Spleen (tissue), 11 donors: Measurements from ENCODE around the gene SPOP. TPM values are rescaled to one million over a fixed set of nuclear protein-coding genes. Genes with fewer than 3 reads are reported as not detected.

Source experiments
- DNase-seq: peaks from one replicate; pipeline ENCODE4 v3.0.0-alpha.2; 2020
- H3K27ac ChIP-seq, 8 donors: fragments of 200-600 bp; sonication (generic) in 7 of 8; 1 replicate in 4 of 8; 2 replicates in 4 of 8; pipeline versions ENCODE4 v1.5.0 to v1.8.0; 2016 to 2021; ENCODE audit warnings: inconsistent platforms in 4 of 8, mild to moderate bottlenecking in 4 of 8, moderate library complexity in 1 of 8
- H3K27me3 ChIP-seq, 7 donors: fragments of 200-600 bp; sonication (generic) in 6 of 7; replicated peaks in 1 of 7; 1 replicate in 4 of 7; 2 replicates in 3 of 7; pipeline versions ENCODE4 v1.5.0 to v1.8.0; 2016 to 2021; ENCODE audit warnings: inconsistent platforms in 3 of 7, mild to moderate bottlenecking in 1 of 7
- H3K36me3 ChIP-seq, 6 donors: fragments of 200-600 bp; sonication (generic) in 5 of 6; 1 replicate in 4 of 6; 2 replicates in 2 of 6; pipeline versions ENCODE4 v1.5.0 to v1.8.0; 2016 to 2021; ENCODE audit warnings: inconsistent platforms in 2 of 6
- H3K4me1 ChIP-seq, 6 donors: fragments of 200-600 bp; sonication (generic) in 5 of 6; 1 replicate in 3 of 6; 2 replicates in 3 of 6; pipeline versions ENCODE4 v1.5.0 to v1.8.0; 2016 to 2021; ENCODE audit warnings: inconsistent platforms in 3 of 6
- H3K4me3 ChIP-seq, 8 donors: fragments of 200-600 bp; sonication (generic) in 7 of 8; 1 replicate in 4 of 8; 2 replicates in 4 of 8; pipeline versions ENCODE4 v1.5.0 to v1.8.0; 2016 to 2021; ENCODE audit warnings: inconsistent platforms in 4 of 8, mild to moderate bottlenecking in 4 of 8, moderate library complexity in 2 of 8
- H3K9me3 ChIP-seq, 8 donors: fragments of 200-600 bp; sonication (generic) in 7 of 8; 1 replicate in 4 of 8; 2 replicates in 4 of 8; pipeline versions ENCODE4 v1.5.0 to v1.8.0; 2016 to 2021; ENCODE audit warnings: inconsistent platforms in 4 of 8
- CTCF ChIP-seq, 11 experiments: fragments of 200-600 bp in 7 of 11; fragments of 450-650 bp in 4 of 11; sonication (generic) in 4 of 11; IDR thresholded peaks in 8 of 11; conservative IDR thresholded peaks in 3 of 11; 1 replicate in 7 of 11; 2 replicates in 4 of 11; pipeline versions ENCODE4 v1.4.0 to v1.8.0; 2016 to 2021; ENCODE audit warnings: antibody characterized with exemption in 11 of 11, inconsistent platforms in 4 of 11, mild to moderate bottlenecking in 1 of 11
- POLR2A ChIP-seq, 3 donors: fragments of 450-650 bp; IDR thresholded peaks; one replicate each; pipeline ENCODE4 v1.5.1; 2017; ENCODE audit warnings: antibody characterized with exemption in 3 of 3, mild to moderate bottlenecking in 1 of 3
- POLR2AphosphoS5 ChIP-seq, 3 donors: sonication (generic); formaldehyde crosslinking; IDR thresholded peaks; one replicate each; pipeline ENCODE4 v1.5.1; 2017; ENCODE audit warnings: antibody characterized with exemption in 3 of 3
- WGBS, 5 donors: extraction: QIAGEN DNeasy Blood & Tissue Kit in 3 of 5; methylation state at CpG; one replicate each; pipeline versions ENCODE4 v1.1.5 to v1.1.7; 2013 to 2018; 5-methylcytosine and 5-hydroxymethylcytosine counted together
- intact Hi-C: fragments of 100-400 bp; cut with DNase I; formaldehyde crosslinking; loops from one replicate; pipeline ENCODE4 v1.15.0; 2023; ENCODE audit warnings: low total_unique reads
- polyA plus RNA-seq, 3 donors: library from polyadenylated mRNA; stranded (reverse); fragments of 200-250 nt; gene quantifications; one replicate each; pipeline ENCODE4 v1.2.1, GENCODE V29; 2013
- total RNA-seq, 7 donors: library from RNA; depleted of rRNA in 3 of 7; stranded (reverse); fragments of >200 nt in 3 of 7; fragmentation: NEBNext Ultra II Directional in 4 of 7; extraction: Animal tissue kit (Norgen Biotek cat#: 25700) in 4 of 7; gene quantifications; one replicate each; pipeline versions ENCODE4 v1.1.0 to v1.2.1, GENCODE V29; 2016 to 2021
- donor health status: healthy with polysubstance abuse.
- donor health status: DM: no; HTN: no; CAD: no; lungs with moderate emphysema.
- donor health status: DM: no; HTN: no; CAD: no.
- donor health status: Bipolar disorder and iron deficiency.
- donor health status: healthy.
- donor health status: DM: no; HTN: no; CAD: no.
- donor health status: DM: yes; HTN: yes; CAD: no.

SPOP gene
- total and polyA plus RNA-seq, 10 donors: 23.7 to 86.4 (median 67.8) TPM

GRCh38 chr17:49598918-49599317 lies 79.0 kb downstream of the SPOP start:
- DNase-seq: no peak
- peaks cover 3 to 100% (median 69%) of the 10 kb centered on the region in 6 donors for H3K36me3 ChIP-seq
- no peaks in the 10 kb centered on the region for H3K27me3 ChIP-seq
- no peak overlapping the region for H3K4me3 ChIP-seq
- no peaks in the 10 kb centered on the region for H3K9me3 ChIP-seq
- TF ChIP-seq POLR2A (IDR thresholded peaks at IDR 0.05) (no peak), CTCF (IDR thresholded peaks at IDR 0.05 in 8 of 11, conservative IDR thresholded peaks at IDR 0.05 in 3 of 11) (no peak), POLR2AphosphoS5 (IDR thresholded peaks at IDR 0.05) (no peak)
- intact Hi-C loops: no loop called here
- H3K4me1 ChIP-seq: peaks cover 0 to 16% (median 3%) of the 10 kb centered on the region in 6 donors
- WGBS, 5 donors: 94 to 99% (median 96%) methylated on average over 3 of the region's 3 CpGs
- H3K27ac ChIP-seq: no peak overlapping the region

- intact Hi-C loops: no loop called here
- TF ChIP-seq POLR2AphosphoS5 (IDR thresholded peaks at IDR 0.05): no peak
- TF ChIP-seq POLR2A (IDR thresholded peaks at IDR 0.05): no peak
- TF ChIP-seq CTCF (IDR thresholded peaks at IDR 0.05 in 8 of 11, conservative IDR thresholded peaks at IDR 0.05 in 3 of 11): no peak
- peak overlapping the region in 1 of 8 donors; percentile 13 for H3K27ac ChIP-seq
- 85 to 90% (median 88%) methylated on average over 8 of the region's 8 CpGs for WGBS, 5 donors
- no peaks in the 10 kb centered on the region for H3K27me3 ChIP-seq
- H3K36me3 ChIP-seq: peaks cover 3 to 100% (median 66%) of the 10 kb centered on the region in 6 donors
- peaks cover 0 to 12% (median 3%) of the 10 kb centered on the region in 6 donors for H3K4me1 ChIP-seq
- DNase-seq: no peak
- H3K4me3 ChIP-seq: no peak overlapping the region
- no peaks in the 10 kb centered on the region for H3K9me3 ChIP-seq
Observed at GRCh38 chr17:49597928-49598655, 79.8 kb downstream of the SPOP start.

GRCh38 chr17:49597436-49597835 lies 80.5 kb downstream of the SPOP start:
- no peaks in the 10 kb centered on the region for H3K9me3 ChIP-seq
- 78 to 91% (median 88%) methylated on average over 4 of the region's 4 CpGs for WGBS, 5 donors
- H3K27me3 ChIP-seq: no peaks in the 10 kb centered on the region
- intact Hi-C loops: no loop called here
- peaks cover 3 to 100% (median 68%) of the 10 kb centered on the region in 6 donors for H3K36me3 ChIP-seq
- no peak for DNase-seq
- peak overlapping the region in 1 of 8 donors; percentile 13 for H3K27ac ChIP-seq
- peaks cover 0 to 8% (median 3%) of the 10 kb centered on the region in 6 donors for H3K4me1 ChIP-seq
- no peak overlapping the region for H3K4me3 ChIP-seq
- TF ChIP-seq POLR2AphosphoS5 (IDR thresholded peaks at IDR 0.05): no peak

GRCh38 chr17:49596613-49597244 lies 81.2 kb downstream of the SPOP start:
- no peak overlapping the region for H3K4me3 ChIP-seq
- DNase-seq: no peak
- 89 to 96% (median 93%) methylated on average over 6 of the region's 6 CpGs for WGBS, 5 donors
- no peaks in the 10 kb centered on the region for H3K9me3 ChIP-seq
- H3K27ac ChIP-seq: no peak overlapping the region
- H3K4me1 ChIP-seq: peaks cover 0 to 8% (median 3%) of the 10 kb centered on the region in 6 donors
- peaks cover 3 to 96% (median 63%) of the 10 kb centered on the region in 6 donors for H3K36me3 ChIP-seq
- intact Hi-C loops: no loop called here
- no peaks in the 10 kb centered on the region for H3K27me3 ChIP-seq
- no peak for TF ChIP-seq POLR2AphosphoS5 (IDR thresholded peaks at IDR 0.05)
- TF ChIP-seq CTCF (IDR thresholded peaks at IDR 0.05 in 8 of 11, conservative IDR thresholded peaks at IDR 0.05 in 3 of 11): no peak
- no peak for TF ChIP-seq POLR2A (IDR thresholded peaks at IDR 0.05)
